Left colon (tissue), 2 donors: ENCODE measurements around the gene HSPA12A. TPM values are rescaled to one million over a fixed set of nuclear protein-coding genes. Genes with fewer than 3 reads are reported as not detected.

Experiments
- ATAC-seq: fragments of 200-7000 bp; cut with Tn5 transposase; one replicate; pipeline ENCODE4 v1.9.1; 2020; ENCODE audit warnings: mild to moderate bottlenecking, moderate library complexity
- DNase-seq, 2 donors: peaks; one replicate each; pipeline ENCODE4 v3.0.0-alpha.2; 2020
- intact Hi-C, 2 donors: fragments of 100-400 bp; cut with DNase I in 1 of 2; cut with micrococcal nuclease in 1 of 2; formaldehyde crosslinking; loops; one replicate each; pipeline versions ENCODE4 v1.11.2 to v1.14.0; 2022; cut with DNase I, micrococcal nuclease
- total RNA-seq, 2 donors: library from RNA; stranded (reverse); fragmentation: NEBNext Ultra II Directional; extraction: Animal tissue kit (Norgen Biotek cat#: 25700); gene quantifications; one replicate each; pipeline ENCODE4 v1.2.1, GENCODE V29; 2021
- donor health status: DM: no; HTN: no; CAD: no.
- donor health status: DM: yes; HTN: yes; CAD: no.

The HSPA12A gene
- total RNA-seq, 2 donors from 2014 or later, result 6.6 to 7.2 TPM

- DNase-seq (no peak), ATAC-seq (peak; percentile 53)
- intact Hi-C loops, result no loop called here
These were observed 10.2 kb upstream of the HSPA12A start for GRCh38 chr10:116752563-116752962.

GRCh38 chr10:116748471-116748870 is 6.1 kb upstream of the HSPA12A start:
- no peak for DNase-seq
- intact Hi-C loops, result no loop called here
- ATAC-seq, result no peak

- intact Hi-C loops, result no loop called here
- ATAC-seq (peak; percentile 86), DNase-seq (no peak)
These were observed 5.7 kb upstream of the HSPA12A start for GRCh38 chr10:116748041-116748440.

- ATAC-seq (no peak), DNase-seq (no peak)
- intact Hi-C loops, result no loop called here
These were observed 5.0 kb upstream of the HSPA12A start for GRCh38 chr10:116747325-116747724.

- ATAC-seq, result no peak
- no peak for DNase-seq
- intact Hi-C loops, result no loop called here
These were observed 2.5 kb upstream of the HSPA12A start for GRCh38 chr10:116744885-116745284.

- no peak for DNase-seq
- intact Hi-C loops, result no loop called here
- ATAC-seq, result no peak
These were observed 1.9 kb upstream of the HSPA12A start for GRCh38 chr10:116744163-116744753.

- intact Hi-C loops, result no loop called here
- ATAC-seq, result no peak
- no peak for DNase-seq
These were observed 1.1 kb upstream of the HSPA12A start for GRCh38 chr10:116743266-116744064.

- peak in 1 of 2 donors; percentile 20 for DNase-seq
- intact Hi-C loops, result no loop called here
- ATAC-seq, result no peak
These were observed 695 bp downstream of the HSPA12A start for GRCh38 chr10:116741391-116742351.

- DNase-seq (no peak), ATAC-seq (no peak)
- intact Hi-C loops, result no loop called here
These were observed 1.4 kb downstream of the HSPA12A start for GRCh38 chr10:116740971-116741370.

- intact Hi-C loops, result no loop called here
- no peak for DNase-seq
- ATAC-seq, result no peak
These were observed 4.0 kb downstream of the HSPA12A start for GRCh38 chr10:116738339-116738738.

- DNase-seq (no peak), ATAC-seq (no peak)
- intact Hi-C loops, result no loop called here
These were observed 4.6 kb downstream of the HSPA12A start for GRCh38 chr10:116737627-116738327.

GRCh38 chr10:116733566-116733965 is 8.8 kb downstream of the HSPA12A start:
- ATAC-seq, result no peak
- DNase-seq, result no peak
- intact Hi-C loops, result no loop called here

- DNase-seq, result no peak
- intact Hi-C loops, result no loop called here
- no peak for ATAC-seq
These were observed 9.8 kb downstream of the HSPA12A start for GRCh38 chr10:116732573-116732972.

GRCh38 chr10:116730464-116731260 is 11.7 kb downstream of the HSPA12A start:
- ATAC-seq (no peak), DNase-seq (no peak)
- intact Hi-C loops, result no loop called here

- intact Hi-C loops, result no loop called here
These were observed 13.1 kb downstream of the HSPA12A start for GRCh38 chr10:116729243-116729642.

GRCh38 chr10:116728526-116729096 is 13.8 kb downstream of the HSPA12A start:
- ATAC-seq, result no peak

More at GRCh38 chr10:116729243-116729642, 13.1 kb downstream of the HSPA12A start:
- ATAC-seq (no peak), DNase-seq (no peak)

GRCh38 chr10:116723428-116724281 is 18.7 kb downstream of the HSPA12A start:
- ATAC-seq, result no peak
- intact Hi-C loops, result no loop called here
- DNase-seq, result no peak

More at GRCh38 chr10:116728526-116729096, 13.8 kb downstream of the HSPA12A start:
- no peak for DNase-seq
- intact Hi-C loops, result no loop called here
